GM12878 (cell line): Measurements from ENCODE around the gene KIF20A.

Experiments
- CTCF ChIP-seq, 3 experiments: IDR thresholded peaks in 2 of 3; conservative IDR thresholded peaks in 1 of 3; 2 replicates each; pipeline ENCODE4 v1.5.1; 2011; ENCODE audit warnings: low read depth in 3 of 3, low read length in 3 of 3, mild to moderate bottlenecking in 3 of 3, control low read depth in 2 of 3, moderate library complexity in 2 of 3, inconsistent platforms in 1 of 3, mixed read lengths in 1 of 3; ENCODE audit not compliant: control insufficient read depth in 2 of 3, insufficient read depth in 1 of 3; ENCODE audit errors: extremely low read depth in 1 of 3
- SREBF2 ChIP-seq: IDR thresholded peaks from 2 replicates; pipeline ENCODE4 v1.6.1; 2012; ENCODE audit warnings: mild to moderate bottlenecking, low read length

GRCh38 chr5:138186002-138186447 is 7.1 kb downstream of the KIF20A start:
- no peak for TF ChIP-seq CTCF (IDR thresholded peaks at IDR 0.05 in 2 of 3, conservative IDR thresholded peaks at IDR 0.05 in 1 of 3; ENCODE audit: control insufficient read depth in 2 of 3, extremely low read depth in 1 of 3, insufficient read depth in 1 of 3, low read depth in 3 of 3, low read length in 3 of 3)
- TF ChIP-seq SREBF2, result no peak
